ENCODE measurements around the gene TBCD.
A peak's percentile ranks its signal among the peaks of the same experiment; 100 is the strongest.

The TBCD gene

GRCh38 chr17:82887255-82888164 is 135.6 kb downstream of the TBCD start:
- no peak for DNase-seq (ENCODE audit: low read depth)

- DNase-seq (ENCODE audit: low read depth), result no peak
Observed at GRCh38 chr17:82888583-82889495, 137.0 kb downstream of the TBCD start.

DNA sequence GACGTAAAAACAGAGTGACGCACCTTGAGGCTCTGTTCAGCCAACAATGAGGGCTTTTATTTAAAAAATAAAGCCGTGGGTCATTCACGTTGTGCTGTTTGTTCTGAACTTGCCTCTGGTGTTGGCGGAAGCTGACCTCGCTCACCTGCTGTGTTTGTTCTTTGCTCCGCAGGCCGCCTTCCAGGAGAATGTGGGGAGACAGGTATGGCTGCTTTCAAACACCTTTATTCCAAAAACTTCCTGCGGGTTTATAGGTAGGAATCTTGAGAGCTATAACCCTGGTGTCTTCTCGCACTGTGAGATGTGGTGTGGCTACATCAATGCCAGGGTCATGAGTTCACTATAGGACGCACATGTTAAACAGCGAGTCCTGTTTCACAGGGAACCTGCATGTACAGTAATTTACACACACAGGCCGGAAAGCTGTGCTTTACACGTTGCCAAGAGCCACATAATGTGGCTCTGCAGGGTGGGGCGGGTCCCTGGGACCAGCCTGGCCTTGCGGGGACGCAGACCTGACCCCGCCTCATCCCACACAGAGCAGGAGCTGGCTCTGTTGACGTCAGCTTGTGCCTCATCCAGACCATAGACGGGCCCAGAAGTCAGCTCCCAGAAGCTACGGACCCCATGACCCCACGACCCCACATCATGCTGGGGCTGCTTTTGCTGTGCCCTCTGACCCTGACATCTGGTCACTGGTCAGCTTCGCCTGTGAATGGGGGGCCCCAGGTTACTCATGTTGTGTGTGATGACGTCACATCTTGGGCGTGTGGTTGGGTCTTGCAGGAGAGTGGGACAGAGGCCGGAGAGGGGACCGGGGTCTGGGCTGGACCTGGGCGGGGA is 137.9 kb downstream of the TBCD start:
- no peak for DNase-seq (ENCODE audit: low read depth)

GRCh38 chr17:82890339-82890730 is 138.5 kb downstream of the TBCD start:
- no peak for DNase-seq (ENCODE audit: low read depth)

DNA sequence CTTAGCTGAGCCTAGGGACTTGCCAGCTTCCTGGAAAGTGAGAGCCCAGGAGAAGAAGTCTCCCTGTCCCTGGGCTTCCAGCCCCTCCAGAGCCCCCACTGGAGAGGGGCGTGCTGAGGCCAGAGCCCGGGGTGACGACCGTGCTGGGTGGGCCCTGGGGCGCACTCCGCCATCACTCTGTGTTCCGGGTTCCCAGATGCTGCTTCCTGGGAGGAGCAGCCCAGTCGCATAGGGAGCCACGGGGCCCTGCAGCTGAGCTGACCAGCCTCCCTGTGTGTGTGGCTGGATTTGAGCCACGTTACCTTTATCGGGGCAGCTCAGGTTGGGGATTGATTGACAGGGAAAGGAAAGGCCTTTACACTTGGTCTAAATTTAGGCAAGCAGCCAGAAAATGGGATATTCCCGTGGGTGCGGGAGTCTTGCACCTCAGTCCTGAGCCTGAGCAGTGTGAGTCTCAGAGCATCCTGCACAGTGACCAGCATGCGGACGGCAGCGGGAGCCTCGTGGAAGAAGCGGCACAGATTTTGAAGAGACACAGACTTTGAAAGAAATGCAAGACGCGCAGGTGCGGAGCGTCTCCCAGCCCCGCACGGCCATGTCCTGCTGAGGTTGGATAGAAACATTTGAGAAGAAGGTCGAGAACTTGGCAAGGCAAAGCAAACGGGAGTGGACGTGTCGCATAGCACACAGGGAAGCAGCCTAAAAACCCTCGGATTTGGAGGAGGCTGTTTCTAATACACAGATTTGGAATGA is 139.2 kb downstream of the TBCD start:
- DNase-seq (ENCODE audit: low read depth), result no peak

- DNase-seq (ENCODE audit: low read depth), result no peak
Observed at GRCh38 chr17:82891911-82892310, 140.0 kb downstream of the TBCD start.

GRCh38 chr17:82892899-82893565 is 141.2 kb downstream of the TBCD start:
- no peak for DNase-seq (ENCODE audit: low read depth)

- peak; percentile 24 for DNase-seq (ENCODE audit: low read depth)
Observed at GRCh38 chr17:82893779-82894178, 141.9 kb downstream of the TBCD start.

DNA sequence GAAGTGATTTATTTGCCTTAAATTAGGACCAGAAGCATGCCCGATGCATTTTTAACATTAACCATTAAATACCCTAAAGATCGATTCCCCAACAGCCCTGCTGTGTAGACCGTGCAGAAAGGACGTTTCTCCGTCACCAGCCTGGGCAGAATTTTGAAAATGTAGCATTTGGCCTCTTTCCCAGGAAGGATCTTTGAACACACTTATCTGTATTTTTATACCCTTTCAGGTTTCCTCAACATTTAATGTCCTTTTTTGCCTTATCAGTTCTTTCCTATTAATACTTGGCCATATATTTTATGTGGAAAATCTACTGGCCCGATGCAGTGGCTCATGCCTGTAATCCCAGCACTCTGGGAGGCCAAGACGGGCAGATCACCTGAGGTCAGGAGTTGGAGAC is 142.5 kb downstream of the TBCD start:
- DNase-seq (ENCODE audit: low read depth), result no peak

- no peak for DNase-seq (ENCODE audit: low read depth)
Observed at GRCh38 chr17:82895087-82895486, 143.2 kb downstream of the TBCD start.

- no peak for DNase-seq (ENCODE audit: low read depth)
Observed at GRCh38 chr17:82896071-82897000, 144.5 kb downstream of the TBCD start.

GRCh38 chr17:82897514-82898249 is 145.8 kb downstream of the TBCD start:
- DNase-seq (ENCODE audit: low read depth), result no peak

GRCh38 chr17:82898976-82899514 is 147.2 kb downstream of the TBCD start:
- no peak for DNase-seq (ENCODE audit: low read depth)

- no peak for DNase-seq (ENCODE audit: low read depth)
Observed at GRCh38 chr17:82899941-82900340, 148.1 kb downstream of the TBCD start.

- peak; percentile 46 for DNase-seq (ENCODE audit: low read depth)
Observed at GRCh38 chr17:82900741-82901140, 148.9 kb downstream of the TBCD start.

DNA sequence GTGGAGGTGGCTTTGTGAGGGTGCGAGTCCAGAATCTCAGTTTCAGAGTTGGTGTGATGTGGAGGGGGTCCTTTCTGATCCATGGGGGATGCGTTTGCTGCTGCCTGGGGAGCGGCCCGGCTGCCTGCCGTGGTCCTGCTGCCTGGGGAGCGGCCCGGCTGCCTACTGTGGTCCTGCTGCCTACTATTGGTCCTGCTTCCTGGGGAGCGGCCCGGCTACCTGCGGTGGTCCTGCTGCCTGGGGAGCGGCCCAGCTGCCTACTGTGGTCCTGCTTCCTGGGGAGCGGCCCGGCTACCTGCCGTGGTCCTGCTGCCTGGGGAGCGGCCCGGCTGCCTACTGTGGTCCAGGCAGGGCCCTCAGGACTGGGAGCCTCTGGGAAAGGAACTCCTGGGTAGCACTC is 149.5 kb downstream of the TBCD start:
- DNase-seq (ENCODE audit: low read depth), result no peak

GRCh38 chr17:82901856-82902255 is 150.0 kb downstream of the TBCD start:
- no peak for DNase-seq (ENCODE audit: low read depth)
